Endothelial cell of umbilical vein (primary cell): ENCODE measurements around the gene BMPER.

ENCODE experiments used
- CTCF ChIP-seq, 2 donors: IDR thresholded peaks; 1 replicate in 1 of 2; 2 replicates in 1 of 2; pipeline ENCODE4 v1.5.1; 2011; ENCODE audit warnings: low read length in 2 of 2, mild to moderate bottlenecking in 2 of 2, moderate library complexity in 2 of 2, control low read depth in 1 of 2, inconsistent platforms in 1 of 2, low read depth in 1 of 2; ENCODE audit not compliant: insufficient read depth in 1 of 2; ENCODE audit errors: extremely low read depth in 1 of 2
- EZH2 ChIP-seq: IDR thresholded peaks from 2 replicates; pipeline ENCODE4 v1.6.1; 2012; ENCODE audit warnings: borderline replicate concordance, low read depth, mild to moderate bottlenecking, moderate library complexity, low read length, inconsistent platforms; ENCODE audit not compliant: severe bottlenecking
- JUN ChIP-seq: IDR thresholded peaks from 2 replicates; pipeline ENCODE4 v1.6.1; 2011; ENCODE audit warnings: borderline replicate concordance, low read depth; ENCODE audit not compliant: insufficient read length, insufficient read depth
- MAX ChIP-seq: IDR thresholded peaks from 2 replicates; pipeline ENCODE4 v1.6.1; 2011; ENCODE audit not compliant: insufficient read depth, insufficient read length
- MYC ChIP-seq: IDR thresholded peaks from one replicate; pipeline ENCODE4 v1.6.1; 2011; ENCODE audit warnings: mild to moderate bottlenecking, low read depth, low read length
- POLR2A ChIP-seq: IDR thresholded peaks from 2 replicates; pipeline ENCODE4 v1.6.1; 2012; ENCODE audit warnings: low read depth, mild to moderate bottlenecking, control low read depth, low read length
- POLR2AphosphoS5 ChIP-seq: IDR thresholded peaks from 2 replicates; pipeline ENCODE4 v1.6.1; 2012; ENCODE audit warnings: low read depth, mild to moderate bottlenecking, control low read depth, low read length, moderate library complexity; ENCODE audit not compliant: insufficient read depth

GRCh38 chr7:33872870-33873269 is 32.5 kb upstream of the BMPER start:
- TF ChIP-seq CTCF (IDR thresholded peaks at IDR 0.05; ENCODE audit: extremely low read depth in 1 of 2, insufficient read depth in 1 of 2, low read depth in 1 of 2, low read length in 2 of 2) = no peak
- TF ChIP-seq POLR2A = no peak
- TF ChIP-seq MYC = no peak
- no peak for TF ChIP-seq EZH2
- no peak for TF ChIP-seq POLR2AphosphoS5
- TF ChIP-seq MAX = no peak
- TF ChIP-seq JUN = no peak
